Stimulated activated CD4-positive, alpha-beta T cell treated with anti-CD3 and anti-CD28 coated beads, Interleukin-12 subunit alpha, Interleukin-12 subunit beta, amount 100 ng/mL, for 24 hours (primary cell): ENCODE results near the gene LAMP2.

Experiments
- DNase-seq, 2 experiments: peaks; one replicate each; pipeline ENCODE4 v3.0.0-alpha.2; 2020; ENCODE audit warnings: low read depth in 2 of 2

Gene LAMP2

DNA sequence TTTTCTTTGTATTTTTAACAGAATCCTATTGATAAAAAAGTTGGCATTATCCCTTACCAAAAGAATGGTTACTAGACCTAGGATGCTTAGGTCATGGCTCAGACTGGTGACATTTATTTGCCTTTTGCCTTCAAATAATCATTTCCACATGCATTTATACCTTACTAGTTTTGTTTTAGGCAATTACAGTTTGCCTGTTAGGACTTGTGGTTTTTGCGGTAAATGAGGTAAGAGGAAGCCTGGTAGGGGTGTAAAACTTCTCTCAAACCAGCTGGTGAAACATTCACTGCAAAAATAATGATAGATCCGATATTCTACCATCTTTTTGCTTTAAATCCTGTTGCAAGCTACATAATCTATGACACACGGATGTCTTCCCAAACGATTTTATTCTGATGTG, 12.1 kb downstream of the LAMP2 start:
- DNase-seq: no peak

DNA sequence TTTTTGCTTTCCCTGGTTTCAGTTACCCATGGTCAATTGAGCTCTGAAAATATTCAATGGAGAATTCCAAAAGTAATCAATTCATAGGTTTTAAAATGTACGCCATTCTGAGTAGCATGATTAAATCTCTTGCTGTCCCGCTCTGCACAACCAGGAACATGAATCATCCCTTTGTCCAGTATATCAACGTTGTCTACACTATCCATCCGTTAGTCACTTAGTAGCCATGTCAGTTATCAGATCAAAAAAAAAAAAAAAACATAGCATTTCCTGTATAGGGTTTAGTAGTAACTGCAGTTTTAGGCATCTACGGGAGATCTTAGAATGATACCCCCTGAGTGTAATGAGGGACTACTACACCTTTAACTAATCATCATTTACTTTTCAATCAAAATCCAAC, 15.1 kb downstream of the LAMP2 start:
- no peak for DNase-seq

DNA sequence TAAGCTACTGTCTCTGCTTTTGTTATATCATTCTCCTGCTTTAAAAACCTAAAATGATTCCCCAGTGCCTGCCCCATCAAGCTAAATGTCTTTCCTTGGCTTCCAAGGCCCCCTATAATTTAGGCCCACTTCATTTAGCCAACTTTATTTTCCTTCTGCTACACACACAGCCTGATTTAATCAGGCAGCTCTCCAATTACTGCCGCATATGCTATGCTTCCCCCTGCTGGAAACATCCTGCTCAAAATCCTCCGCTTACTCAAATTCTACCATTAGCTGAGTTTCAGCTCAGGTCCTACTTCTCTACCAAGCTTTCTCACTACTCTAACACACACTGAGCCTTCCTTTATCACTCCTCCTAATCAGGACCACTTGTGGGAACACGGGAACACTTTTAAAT, 17.0 kb downstream of the LAMP2 start:
- DNase-seq: no peak

DNA sequence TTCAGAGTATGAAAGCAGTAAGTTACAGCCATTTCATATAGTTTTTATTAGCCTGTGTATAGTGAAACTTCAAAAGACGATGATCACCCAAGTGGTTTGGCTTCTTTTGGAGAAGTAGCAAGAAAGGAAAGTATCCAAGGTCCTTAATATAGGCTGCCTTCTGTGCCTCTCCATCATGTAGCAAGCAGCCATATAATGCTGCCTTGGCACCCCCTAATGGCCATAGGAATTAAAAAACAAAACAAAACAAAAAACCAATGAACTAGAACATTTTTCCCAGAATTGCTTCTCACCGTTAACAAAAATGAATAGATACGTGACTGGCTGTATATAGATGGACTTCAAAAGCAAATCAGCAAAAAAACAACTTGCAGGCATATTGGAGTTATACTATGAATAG, 18.9 kb downstream of the LAMP2 start:
- DNase-seq: no peak

DNA sequence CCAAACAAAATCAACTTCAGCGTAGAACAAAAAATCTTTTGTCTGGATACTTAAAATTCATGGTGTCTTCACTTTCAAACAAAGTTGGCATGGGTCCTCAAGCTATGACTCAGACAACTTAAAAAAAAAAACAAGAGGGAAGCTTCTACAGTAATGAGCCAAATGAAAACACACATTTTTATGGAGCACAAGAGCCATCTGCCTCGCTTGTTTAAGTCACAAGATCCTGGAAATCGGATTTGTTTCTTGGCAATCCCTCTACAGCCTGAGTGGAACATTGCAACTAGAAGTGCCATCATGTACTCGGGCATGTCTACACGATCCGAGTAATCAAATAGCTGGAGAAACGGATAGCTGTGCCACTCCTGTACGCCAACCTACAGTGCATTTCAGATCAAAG, 22.6 kb downstream of the LAMP2 start:
- no peak for DNase-seq

DNA sequence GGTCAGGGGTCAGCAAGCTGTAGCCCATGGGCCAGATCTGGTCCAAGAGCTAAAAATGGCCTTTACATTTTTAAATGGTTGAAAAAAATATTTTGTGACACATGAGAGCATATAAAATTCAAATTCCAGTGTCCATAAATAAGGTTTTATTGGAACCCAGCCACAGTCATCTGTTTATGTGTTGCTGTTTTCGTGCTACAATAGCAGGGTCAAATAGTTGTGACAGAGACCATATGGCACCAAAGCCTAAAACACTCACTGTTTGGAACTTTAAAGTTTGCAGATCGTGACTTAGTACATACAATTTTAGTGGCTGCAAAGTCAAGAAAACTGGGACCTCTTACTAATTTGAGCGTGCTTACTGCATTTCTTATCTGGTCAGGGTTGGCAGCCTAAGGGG, 29.2 kb downstream of the LAMP2 start:
- DNase-seq: no peak

DNA sequence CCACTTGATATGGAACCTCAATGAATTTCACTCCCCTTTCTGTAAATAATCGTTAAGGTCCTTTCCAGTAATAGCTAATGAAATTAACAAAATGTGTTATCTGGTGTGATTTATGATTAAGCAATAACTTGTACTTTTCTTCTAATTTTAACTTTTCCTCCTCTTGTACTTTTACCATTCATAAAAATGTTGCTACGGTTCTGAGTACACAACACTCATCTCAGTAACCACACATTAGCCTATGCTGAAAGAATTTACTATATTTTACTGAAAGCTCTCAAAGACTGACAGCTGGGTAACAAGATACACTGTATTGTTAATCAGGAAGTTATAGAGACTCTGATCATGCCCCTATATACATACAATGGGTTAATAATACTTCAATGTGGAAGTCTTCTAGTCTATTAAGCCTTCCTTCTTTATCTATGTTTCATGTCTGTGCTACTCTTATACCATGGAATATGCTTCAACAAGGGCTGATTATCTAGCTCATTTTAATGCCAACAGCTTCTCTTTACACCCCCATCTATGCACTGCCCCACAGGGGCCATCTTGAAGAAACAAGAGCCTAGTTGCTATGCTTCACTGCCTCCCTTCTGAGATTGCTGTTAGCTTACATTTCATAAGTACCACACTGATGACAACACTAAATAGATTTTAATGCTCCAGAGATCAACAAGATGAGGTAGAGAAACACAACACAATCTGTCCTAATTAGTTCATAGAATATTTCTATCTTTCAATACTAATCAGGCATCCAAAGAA, 39.1 kb downstream of the LAMP2 start:
- no peak for DNase-seq

DNA sequence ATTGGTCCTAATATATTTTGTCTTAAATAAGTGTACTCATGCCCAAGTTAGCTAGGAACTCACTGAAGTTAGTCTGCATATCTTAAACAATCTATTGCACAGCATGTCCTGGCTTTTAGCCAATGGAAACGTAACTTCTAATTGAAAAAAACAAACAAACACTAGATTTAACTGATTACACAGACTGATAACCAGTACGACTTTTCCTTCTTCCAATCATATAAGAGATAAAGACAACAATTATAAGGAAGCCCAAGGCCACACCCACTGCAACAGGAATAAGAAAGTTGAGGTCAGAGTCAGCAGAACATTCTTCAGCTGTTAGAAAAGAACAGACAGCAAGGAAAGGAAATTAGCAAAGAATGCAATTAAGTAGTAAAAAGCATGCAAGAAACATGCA, 40.8 kb downstream of the LAMP2 start:
- no peak for DNase-seq

DNA sequence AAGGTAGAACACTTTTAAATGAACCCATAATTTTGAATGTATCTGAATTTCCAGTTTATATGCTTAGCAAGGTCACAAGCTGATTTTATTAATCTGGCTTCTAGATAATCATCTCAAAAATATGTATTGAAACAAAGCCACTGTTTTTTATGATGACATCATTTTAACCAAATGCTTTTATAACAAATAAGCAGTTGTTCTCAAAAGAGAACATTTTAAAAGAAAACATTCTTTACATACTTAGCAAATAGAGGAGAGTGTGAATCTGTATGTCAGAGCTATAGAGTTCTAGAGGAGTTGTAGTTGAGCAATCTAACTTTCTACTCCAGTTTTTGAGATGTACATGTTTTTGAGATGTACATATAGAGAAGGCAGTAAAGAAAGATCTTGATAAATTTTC, 42.5 kb downstream of the LAMP2 start:
- no peak for DNase-seq

DNA sequence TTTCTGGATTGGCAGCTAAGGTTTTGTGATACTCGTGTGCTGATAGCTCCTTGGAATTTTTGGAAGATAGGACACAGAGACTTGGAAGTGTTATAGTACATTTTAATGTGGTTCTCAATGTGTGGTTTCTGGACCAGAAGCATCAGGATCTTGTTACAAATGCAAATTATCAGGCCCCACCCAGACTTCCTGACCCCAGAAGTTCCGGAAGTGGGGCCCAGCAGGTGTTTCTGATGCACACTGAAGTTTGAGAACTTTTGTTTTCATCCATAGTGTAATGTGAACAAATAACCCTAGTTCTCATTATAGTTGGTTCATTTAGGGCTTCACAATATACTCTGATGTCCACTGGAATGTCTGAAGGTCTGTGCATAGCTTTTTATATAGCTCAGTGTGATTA, 49.6 kb downstream of the LAMP2 start:
- no peak for DNase-seq

DNA sequence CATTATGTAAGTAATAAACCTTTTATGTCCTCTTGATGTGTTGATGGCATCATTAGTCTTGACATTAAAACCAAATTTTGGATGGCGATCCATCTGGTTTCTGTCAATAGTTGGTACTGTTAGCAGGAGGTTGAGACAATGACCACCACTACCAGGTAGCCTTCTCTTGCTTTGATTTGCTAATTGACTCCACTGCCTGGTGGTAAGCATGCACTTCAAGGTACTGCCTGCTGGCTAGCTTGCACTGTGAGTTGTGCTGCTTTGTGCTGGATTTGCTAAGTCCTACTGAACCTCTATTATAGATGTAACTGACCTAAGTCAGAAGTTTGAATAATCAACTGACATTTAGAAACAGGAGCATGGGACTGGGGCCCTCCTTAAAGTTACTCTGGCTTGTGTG, 60.9 kb downstream of the LAMP2 start:
- DNase-seq: no peak

DNA sequence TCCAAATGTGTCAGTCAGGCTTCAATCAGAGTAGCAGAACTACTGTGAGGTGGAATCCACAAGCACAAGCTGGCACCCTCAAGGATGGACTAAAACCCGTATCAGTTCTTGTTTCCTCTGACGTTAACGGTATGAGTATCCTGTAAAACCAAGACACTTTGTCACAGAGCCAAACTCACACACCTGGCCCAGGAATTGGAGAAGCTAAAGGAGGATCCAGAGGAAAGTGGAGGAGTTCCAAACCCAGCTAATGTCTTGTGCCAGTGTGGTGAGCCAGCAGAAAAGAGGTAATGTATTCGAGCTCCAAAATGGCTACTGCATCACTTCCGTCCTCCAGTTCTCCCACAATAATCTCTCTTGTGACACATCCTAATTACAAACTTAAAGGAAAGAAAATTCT, 62.5 kb downstream of the LAMP2 start:
- no peak for DNase-seq

DNA sequence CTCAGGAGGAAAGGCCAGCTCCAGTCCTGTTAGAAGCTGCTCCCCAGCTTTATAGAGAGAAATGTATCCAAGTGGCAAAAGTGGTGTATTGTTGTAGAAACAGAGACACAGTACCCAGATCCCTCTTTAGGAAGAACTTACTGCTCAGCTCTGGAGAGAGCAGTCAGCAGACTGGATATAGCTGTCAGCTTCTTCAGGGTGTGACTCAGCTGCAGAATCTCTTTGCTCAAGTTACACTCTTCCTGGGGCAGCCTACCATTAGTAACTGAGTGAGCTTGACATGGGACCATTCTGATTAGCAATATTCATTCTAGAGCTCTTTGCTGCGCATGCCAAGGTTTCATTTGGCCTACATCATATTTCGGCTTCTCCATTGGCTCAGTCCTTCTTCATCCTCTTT, 66.7 kb downstream of the LAMP2 start:
- no peak for DNase-seq

DNA sequence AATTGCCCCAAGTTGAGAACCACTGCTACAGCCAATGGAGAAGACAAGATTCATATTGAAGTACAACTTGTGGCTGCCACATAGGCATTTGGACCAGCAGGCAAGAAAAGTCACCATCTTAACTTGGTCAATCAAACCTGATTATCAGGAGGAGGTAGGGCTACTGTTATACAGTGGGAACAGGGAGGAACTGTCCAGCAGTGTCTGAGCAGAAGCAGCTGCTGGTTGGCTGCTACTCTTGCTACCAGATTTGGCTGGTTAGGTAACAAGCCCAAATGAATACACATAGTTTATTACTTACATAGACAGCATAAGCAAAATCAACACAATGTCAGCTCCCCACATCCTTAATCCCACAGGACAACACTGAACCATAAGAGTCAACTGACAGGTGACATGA, 67.8 kb downstream of the LAMP2 start:
- no peak for DNase-seq

DNA sequence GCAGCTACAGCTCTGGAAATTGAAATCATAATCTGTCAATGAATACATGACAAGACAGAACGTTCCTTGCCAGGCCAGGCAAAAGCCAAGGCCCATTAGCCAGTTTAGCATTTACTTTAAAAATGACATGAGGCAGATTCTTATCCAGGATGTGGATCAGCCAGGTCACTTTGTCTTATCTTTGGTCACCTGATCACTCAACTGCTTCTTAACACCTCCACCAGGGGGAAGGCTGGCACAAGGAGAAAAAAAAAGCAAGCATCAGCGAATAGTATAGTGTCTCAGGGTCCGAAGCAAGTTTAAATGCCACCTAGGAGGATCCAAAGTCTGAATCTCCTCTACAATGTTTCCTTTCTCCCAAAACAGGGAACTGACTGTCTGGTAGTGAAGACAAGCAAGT, 88.4 kb downstream of the LAMP2 start:
- no peak for DNase-seq

DNA sequence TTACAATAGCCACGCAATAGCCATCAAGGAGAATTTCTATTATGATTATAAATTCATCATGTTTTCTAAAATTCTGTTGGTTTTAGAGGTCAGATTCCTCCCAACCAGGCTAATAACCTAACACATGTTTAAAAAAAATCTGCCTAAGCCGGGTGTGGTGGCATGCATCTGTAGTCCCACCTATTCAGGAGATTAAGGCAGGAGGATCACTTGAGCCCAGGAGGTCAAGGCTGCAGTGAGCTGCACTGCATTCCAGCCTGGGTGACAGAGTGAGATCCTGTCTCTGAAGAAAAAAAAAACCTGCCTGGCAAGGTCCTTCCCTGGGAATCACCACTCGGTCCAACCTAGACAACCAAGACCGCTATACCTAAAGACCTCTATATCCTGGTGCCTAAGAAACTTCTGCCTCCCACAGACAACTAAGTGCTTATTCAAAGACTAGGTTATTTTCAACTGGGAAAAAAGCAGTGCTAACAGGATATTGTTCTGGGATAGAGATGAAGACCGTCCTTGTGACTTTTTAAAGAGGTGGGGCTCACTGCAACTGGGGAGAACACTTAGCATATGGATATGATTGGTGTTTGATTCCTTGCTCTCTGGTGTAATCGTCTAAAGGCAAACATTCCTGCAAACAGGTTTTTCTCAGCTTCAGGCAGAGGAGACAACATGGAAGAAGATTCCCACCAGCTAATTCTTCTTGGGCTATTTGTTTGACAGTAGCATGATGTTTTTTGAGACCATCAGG, 89.0 kb downstream of the LAMP2 start:
- DNase-seq: no peak

DNA sequence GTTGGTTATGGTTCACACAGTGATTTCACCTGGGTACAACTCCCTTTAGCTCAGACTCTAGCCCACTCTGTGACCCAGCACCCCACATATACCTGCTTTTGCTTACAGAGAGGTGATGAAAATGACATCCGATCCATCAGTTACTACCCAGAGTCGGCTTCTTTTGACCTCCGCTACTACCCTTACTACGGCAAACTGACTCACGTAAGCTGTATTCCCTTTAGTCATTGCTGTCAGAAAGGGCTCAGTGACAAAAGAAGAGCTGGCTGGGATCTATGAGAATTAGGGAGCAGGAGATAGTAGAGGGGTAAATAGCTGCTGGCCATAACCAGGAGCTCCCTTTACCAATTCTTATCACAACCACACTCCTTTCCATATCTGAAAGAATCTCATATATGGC, 90.5 kb downstream of the LAMP2 start:
- DNase-seq: no peak
